Fibroblast of mammary gland (primary cell): Measurements from ENCODE around the gene KCNQ1.

Experiments
- DNase-seq: peaks from one replicate; pipeline ENCODE4 v3.0.0-alpha.2; 2010; ENCODE audit warnings: low read depth
- H3K4me3 ChIP-seq: 2 replicates; pipeline ENCODE4 v1.5.1; 2011; ENCODE audit warnings: low read depth, mild to moderate bottlenecking, low read length, moderate library complexity; ENCODE audit not compliant: control insufficient read depth
- CTCF ChIP-seq: conservative IDR thresholded peaks from 2 replicates; pipeline ENCODE4 v1.5.1; 2011; ENCODE audit warnings: low read depth, low read length, inconsistent platforms; ENCODE audit not compliant: control insufficient read depth, insufficient read depth

The KCNQ1 gene

GRCh38 chr11:2700415-2701211, 255.8 kb downstream of the KCNQ1 start:
- peak overlapping the region; percentile 47 for H3K4me3 ChIP-seq
- TF ChIP-seq CTCF: no peak
- DNase-seq: peak; percentile 13

DNA sequence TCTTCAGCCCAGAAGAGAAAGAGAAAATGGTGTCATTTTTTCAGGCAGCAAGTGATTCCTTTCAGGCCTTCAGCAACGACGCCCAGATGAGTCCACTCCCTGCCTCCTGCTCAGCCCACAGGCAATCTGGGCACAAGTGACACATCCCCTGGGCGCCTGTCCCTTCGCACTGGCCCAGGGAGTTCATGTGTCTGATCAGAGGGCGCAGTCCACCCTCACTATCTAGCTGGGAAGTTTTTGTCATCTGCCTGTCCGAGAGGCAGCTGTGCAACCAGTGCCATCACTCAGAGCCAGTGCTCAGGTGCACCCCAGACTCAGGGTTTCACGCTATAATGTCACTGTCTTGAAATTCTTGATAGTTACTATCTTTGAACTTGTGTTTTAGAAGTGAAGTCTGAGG, 256.4 kb downstream of the KCNQ1 start:
- no peak for TF ChIP-seq CTCF
- H3K4me3 ChIP-seq: no peak overlapping the region
- DNase-seq: no peak

- no peak for TF ChIP-seq CTCF
- no peak overlapping the region for H3K4me3 ChIP-seq
- no peak for DNase-seq
Measured at GRCh38 chr11:2701898-2702434, 257.2 kb downstream of the KCNQ1 start.

DNA sequence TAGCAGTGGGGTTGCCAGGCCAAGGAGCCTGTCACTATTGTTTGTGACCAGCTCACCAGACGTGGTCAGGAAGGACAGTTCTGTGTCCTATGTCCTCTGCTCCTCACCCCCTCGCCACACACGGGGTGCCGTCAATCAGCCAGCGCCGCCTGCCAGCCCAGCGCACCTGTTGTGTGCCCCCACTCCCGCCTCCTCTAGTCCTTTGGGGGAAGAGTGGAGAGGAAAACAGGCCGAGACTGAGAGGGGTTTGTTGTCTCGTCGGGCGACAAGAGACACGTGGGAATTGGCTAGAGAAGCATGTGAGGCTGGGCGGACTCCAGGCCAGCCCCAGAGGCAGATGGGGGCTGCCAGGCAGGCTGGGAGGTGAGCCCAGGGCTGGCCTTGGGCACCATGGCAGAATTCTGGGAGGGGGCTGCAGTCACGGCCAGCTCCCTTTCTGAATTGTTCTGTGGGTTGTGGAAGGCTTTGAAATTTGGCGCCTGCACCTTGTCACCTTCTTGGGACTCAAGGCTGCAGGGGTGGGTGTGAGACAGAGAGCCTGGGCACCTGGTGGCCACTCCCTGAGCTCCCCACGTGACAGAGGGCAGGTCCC, 258.1 kb downstream of the KCNQ1 start:
- no peak overlapping the region for H3K4me3 ChIP-seq
- DNase-seq: no peak
- no peak for TF ChIP-seq CTCF

GRCh38 chr11:2703363-2704141, 258.7 kb downstream of the KCNQ1 start:
- no peak for DNase-seq
- TF ChIP-seq CTCF: no peak
- no peak overlapping the region for H3K4me3 ChIP-seq

- H3K4me3 ChIP-seq: no peak overlapping the region
- no peak for DNase-seq
- TF ChIP-seq CTCF: no peak
Measured at GRCh38 chr11:2704356-2704755, 259.5 kb downstream of the KCNQ1 start.
